Activated CD8-positive, alpha-beta memory T cell treated with anti-CD3 and anti-CD28 coated beads, Interleukin-2, amount 50 U/mL, for 48 hours (primary cell): Measurements from ENCODE around the gene PAN2.
"Not testable (repeated sequence)": the region's sequence is repeated elsewhere in the genome, so short reads cannot be mapped to it uniquely, and the experiment has no call there.

ENCODE experiments used
- DNase-seq: peaks from one replicate; pipeline ENCODE4 v3.0.0-alpha.2; 2020

Gene PAN2

GRCh38 chr12:56307221-56307965 lies 26.4 kb downstream of the PAN2 start:
- DNase-seq = no peak

GRCh38 chr12:56304872-56305590 lies 28.8 kb downstream of the PAN2 start:
- no peak for DNase-seq

- no peak for DNase-seq
Observed at GRCh38 chr12:56304276-56304675, 29.5 kb downstream of the PAN2 start.

GRCh38 chr12:56300644-56301464 lies 32.9 kb downstream of the PAN2 start:
- no peak for DNase-seq

GRCh38 chr12:56299853-56300643 lies 33.8 kb downstream of the PAN2 start, which contains the start of gene CS:
CS (minus strand) TSS chr12:56300330; CDS start chr12:56300201, 129 bp downstream.
- DNase-seq = peak; percentile 97

GRCh38 chr12:56299308-56299852 lies 34.4 kb downstream of the PAN2 start:
- DNase-seq = no peak

- DNase-seq = no peak
Observed at GRCh38 chr12:56298828-56299227, 35.0 kb downstream of the PAN2 start.

GRCh38 chr12:56297400-56297799 lies 36.4 kb downstream of the PAN2 start:
- DNase-seq = no peak

- DNase-seq = no peak
Observed at GRCh38 chr12:56296295-56296694, 37.5 kb downstream of the PAN2 start.

- DNase-seq = no peak
Observed at GRCh38 chr12:56293795-56294194, 40.0 kb downstream of the PAN2 start.

- DNase-seq = no peak
Observed at GRCh38 chr12:56288705-56289387, 45.0 kb downstream of the PAN2 start.

GRCh38 chr12:56286044-56286830 lies 47.6 kb downstream of the PAN2 start:
- DNase-seq = no peak

GRCh38 chr12:56284263-56284662 lies 49.5 kb downstream of the PAN2 start:
- not testable (repeated sequence) for DNase-seq

- no peak for DNase-seq
Observed at GRCh38 chr12:56282579-56282978, 51.2 kb downstream of the PAN2 start.

GRCh38 chr12:56282030-56282429 lies 51.8 kb downstream of the PAN2 start:
- no peak for DNase-seq

- no peak for DNase-seq
Observed at GRCh38 chr12:56280849-56281248, 53.0 kb downstream of the PAN2 start.

- no peak for DNase-seq
Observed at GRCh38 chr12:56278905-56279304, 54.9 kb downstream of the PAN2 start.

- DNase-seq = no peak
Observed at GRCh38 chr12:56274299-56274698, 59.5 kb downstream of the PAN2 start.

GRCh38 chr12:56272468-56272867 lies 61.3 kb downstream of the PAN2 start:
- DNase-seq = not testable (repeated sequence)

GRCh38 chr12:56271031-56271430 lies 62.8 kb downstream of the PAN2 start:
- DNase-seq = no peak
